Effector CD8-positive, alpha-beta T cell (primary cell): ENCODE measurements around the gene UBN1.

Experiments used
- DNase-seq: peaks from one replicate; lab custom pipeline; 2025; lab: John Stamatoyannopoulos, UW

UBN1 gene

GRCh38 chr16:4825196-4825595, 22.1 kb upstream of the UBN1 start:
- no peak for DNase-seq

DNA sequence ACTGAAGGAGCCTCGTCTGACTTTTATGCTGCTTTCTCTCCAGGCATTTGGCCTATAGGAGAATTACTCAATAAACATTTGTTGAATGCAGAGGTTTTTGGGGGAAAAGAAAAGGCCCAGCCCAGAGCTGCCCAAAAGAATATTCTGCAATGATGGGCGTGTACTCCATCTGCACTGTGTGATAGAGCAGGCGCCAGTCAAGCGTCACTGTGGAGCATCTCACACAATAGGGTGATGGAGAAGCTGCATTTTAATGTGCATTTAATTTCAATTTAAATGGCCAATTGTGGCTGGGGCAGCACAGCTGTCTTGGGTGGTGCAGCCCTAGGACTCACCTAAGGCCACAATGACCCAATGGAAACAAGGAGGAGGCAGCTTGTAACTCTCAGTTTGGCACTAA, 20.8 kb upstream of the UBN1 start:
- DNase-seq = no peak

DNA sequence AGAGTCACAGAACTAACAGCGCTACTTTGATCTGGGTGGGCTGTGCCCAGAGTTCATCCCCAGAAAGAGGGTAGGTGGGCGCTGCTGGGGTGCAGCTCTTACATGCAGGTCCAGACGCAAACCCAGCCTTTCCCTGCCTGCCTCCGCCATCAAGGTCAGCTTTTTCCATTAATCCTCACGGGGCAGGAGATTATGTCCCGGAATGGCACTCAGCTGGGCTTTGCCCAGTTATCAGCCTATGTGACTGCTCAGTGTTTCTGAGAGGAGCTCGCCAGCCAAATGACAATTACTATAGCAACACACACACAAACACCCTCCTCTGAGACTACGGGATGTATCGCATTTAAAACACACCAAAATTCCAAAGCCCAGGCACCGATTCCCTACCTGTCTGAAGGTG, 20.3 kb upstream of the UBN1 start:
- no peak for DNase-seq

- no peak for DNase-seq
These were observed 18.5 kb upstream of the UBN1 start for GRCh38 chr16:4828567-4829321.

GRCh38 chr16:4830408-4830807, 16.9 kb upstream of the UBN1 start:
- DNase-seq = no peak

DNA sequence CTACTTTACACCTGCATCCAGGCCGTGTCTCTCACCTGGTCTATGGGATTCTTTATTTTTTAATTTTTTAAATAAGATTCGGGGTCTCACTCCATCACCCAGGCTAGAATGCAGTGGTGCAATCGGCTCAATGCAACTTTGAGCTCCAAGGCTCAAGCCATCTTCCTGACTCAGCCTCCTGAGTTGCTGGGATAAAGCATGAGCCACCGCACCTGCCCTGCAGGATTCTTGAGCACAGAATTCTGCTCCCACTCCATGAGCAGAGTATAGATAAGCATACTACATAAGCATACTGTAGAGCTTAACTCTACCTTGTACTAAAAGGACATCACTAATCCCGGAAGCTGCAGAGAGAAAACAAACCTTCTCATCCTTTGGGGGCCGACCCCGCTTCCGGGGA, 15.7 kb upstream of the UBN1 start:
- no peak for DNase-seq

DNA sequence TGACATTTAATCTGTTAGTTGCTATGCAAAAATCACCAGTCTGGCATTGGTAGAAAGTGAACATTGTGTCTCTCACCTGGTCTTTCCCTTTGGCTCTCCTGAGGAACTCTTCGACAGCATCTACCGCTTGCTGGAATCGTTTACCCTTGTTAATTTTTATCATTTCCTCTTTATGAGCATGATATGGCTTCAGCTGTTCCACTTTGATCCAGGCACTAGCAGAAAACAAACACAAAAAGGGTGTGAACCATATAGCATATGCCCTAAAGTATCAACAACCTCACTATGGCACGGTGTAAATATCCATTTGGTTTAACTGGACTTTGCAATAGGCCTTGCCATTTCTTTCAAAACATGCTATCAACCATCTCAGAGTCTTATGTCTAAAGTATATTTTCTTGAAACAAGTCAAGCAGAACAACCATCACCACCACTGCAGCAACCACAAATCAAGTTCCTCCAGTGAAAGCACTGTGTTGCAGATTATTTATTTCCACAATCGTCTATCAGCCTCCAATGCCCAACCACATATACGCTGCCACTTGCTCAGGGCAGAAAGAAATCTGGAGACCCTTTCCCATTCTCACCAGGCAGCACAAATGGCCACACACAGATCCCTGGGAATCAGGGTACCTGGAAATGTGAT, 14.5 kb upstream of the UBN1 start:
- no peak for DNase-seq

DNA sequence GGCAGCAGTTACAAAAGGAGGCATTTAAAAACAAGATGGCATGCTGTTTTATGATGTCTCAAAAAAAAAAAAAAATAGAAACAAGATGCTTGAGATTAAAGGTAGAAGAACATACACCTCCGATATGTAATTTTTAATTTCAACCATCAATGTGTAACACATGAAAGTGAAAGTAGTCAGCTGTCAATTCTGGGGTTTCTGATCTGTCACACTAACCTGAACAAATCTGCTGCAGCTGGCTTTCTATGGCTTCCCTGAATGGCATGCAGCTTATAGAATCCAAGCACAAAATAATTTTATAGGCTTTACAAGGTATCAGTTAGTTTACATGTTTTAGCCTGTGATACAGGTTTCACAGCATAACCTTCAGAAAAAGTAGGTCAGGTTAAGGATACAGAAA, 13.7 kb upstream of the UBN1 start:
- no peak for DNase-seq

GRCh38 chr16:4836727-4837126, 10.6 kb upstream of the UBN1 start:
- no peak for DNase-seq

DNA sequence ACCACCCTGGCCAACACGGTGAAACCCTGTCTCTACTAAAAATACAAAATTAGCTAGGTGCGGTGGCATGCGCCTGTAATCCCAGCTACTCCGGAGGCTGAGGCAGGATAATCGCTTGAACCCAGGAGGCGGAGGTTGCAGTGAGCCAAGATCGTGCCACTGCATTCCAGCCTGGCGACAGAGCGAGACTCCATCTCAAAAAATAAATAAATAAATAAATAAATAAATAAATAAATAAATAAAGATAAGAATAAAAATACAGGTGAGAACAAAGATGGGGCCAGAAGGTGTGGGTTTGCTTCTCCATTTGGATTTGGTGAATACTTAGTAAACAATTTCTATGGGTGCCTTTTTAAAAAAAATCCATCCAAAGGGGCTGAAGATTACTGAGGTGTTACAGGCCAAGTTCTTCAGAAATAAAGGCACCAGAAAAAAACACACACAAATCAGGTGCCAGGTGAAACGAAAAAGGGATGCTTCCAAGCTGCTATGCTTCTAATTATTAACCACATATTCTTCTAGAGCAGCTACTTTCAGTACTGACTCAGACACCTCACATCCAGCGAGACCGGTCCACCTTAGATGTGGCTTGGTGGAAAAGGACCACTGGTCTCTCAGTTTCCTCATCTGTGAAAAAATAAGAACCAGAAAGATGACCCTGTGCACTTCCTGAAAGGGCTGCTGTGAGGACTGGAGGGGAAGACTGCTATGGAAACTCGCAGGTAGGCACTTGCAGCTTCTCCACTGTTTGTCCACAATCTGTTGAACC, 9.4 kb upstream of the UBN1 start:
- DNase-seq = no peak

DNA sequence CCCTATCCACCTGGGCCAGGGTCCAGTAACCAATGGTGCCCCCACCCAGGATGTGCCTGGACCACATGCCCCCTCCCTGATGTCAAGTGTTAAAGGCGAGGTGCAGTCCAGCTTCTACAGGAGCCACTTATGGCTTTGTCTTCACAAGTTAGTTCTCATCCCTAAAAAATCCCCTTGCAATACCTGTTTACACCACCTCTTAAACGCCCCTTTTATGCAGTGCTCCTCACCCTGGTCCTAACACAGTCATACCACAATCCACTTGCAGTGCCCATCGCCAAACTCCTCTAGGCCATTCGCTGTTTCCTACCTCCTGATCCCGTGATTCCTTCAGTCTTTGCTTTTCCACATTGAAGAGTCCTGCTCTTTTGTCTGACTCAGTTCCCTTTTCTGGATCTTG, 7.3 kb upstream of the UBN1 start:
- DNase-seq = no peak

DNA sequence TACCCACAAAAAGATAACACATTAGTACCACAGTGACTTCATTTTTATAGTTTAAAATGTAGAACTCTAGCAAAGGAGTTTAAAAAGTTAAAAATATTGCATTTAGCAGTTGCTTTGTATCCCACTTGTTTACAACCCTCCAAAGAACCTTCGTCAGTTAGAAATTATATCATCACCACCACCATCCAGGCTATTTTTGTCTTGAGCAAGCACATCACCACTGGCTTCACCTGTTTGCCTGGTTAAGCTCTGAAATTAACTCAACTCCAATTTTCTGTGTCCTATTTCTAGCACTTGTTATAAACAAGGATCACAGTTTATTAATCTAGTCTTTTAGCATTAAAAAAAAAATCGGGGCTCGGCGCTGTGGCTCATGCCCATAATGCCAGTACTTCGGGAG, 6.3 kb upstream of the UBN1 start:
- DNase-seq = no peak

GRCh38 chr16:4846503-4846900, 779 bp upstream of the UBN1 start:
- DNase-seq = no peak

GRCh38 chr16:4847774-4848587, 700 bp downstream of the UBN1 start:
- peak; percentile 14 for DNase-seq

- no peak for DNase-seq
These were observed 2.9 kb downstream of the UBN1 start for GRCh38 chr16:4850211-4850610.

DNA sequence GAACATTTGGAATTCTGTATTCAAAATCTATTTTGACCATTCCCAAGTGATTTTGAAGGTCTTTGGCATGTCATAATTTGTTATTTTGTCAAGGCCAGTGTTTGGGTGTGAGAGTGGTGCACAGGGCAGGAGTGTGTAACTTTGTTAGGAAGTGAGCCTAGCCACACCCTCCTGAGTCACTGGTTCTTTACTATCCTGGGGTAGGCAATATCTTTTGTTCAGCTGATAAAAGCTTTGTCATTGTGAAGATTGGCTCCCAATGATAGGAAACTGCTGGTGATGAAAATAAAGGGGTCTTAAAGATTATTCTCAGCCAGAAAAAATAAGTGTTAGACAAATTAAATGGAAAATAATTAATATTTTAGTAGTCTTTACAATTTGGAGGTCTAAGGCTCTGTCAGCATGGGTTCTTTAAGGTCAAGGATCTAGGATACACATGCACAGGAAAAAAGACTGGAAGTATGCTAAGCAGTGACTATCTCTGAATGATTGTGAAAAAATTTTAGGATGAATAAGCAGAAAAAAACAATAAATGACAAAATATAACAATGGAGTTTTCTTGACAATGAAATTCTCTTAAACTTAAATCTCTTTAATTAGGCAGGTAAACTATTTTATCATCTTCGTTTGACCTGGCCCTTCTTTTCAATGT, 5.1 kb downstream of the UBN1 start:
- no peak for DNase-seq

DNA sequence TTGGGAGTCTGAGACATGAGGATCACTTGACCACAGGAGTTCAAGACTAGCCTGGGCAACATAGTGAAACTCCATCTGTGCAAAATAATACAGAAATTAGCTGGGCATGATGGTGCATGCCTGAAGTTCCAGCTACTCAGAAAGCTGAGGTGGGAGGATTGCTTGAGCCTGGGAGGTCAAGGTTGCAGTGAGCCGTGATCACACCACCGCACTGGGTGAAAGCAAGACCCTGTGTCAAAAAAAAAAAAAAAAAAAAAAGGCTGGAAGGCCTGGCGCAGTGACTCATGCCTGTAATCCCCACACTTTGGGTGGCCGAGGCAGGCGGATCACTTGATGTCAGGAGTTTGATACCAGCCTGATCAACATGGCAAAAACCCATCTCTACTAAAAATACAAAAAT, 8.1 kb downstream of the UBN1 start:
- DNase-seq = no peak

DNA sequence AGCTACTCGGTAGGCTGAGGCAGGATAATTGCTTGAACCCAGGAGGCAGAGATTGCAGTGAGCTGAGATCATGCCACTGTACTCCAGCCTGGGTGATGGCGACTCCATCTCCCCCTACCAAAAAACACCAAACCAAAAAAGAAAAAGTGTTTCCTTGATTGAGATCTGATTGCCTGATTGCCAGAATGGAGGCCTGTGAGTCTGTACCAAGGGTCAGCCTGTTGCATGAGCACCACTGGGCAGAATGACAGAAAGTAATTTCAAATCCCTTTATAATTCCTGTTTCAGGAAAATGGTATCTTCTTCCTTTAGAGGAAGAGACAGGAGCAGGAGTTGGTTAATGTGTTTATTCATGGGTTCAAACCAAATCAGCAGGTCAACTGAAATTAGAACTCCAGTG, 8.5 kb downstream of the UBN1 start:
- DNase-seq = no peak

DNA sequence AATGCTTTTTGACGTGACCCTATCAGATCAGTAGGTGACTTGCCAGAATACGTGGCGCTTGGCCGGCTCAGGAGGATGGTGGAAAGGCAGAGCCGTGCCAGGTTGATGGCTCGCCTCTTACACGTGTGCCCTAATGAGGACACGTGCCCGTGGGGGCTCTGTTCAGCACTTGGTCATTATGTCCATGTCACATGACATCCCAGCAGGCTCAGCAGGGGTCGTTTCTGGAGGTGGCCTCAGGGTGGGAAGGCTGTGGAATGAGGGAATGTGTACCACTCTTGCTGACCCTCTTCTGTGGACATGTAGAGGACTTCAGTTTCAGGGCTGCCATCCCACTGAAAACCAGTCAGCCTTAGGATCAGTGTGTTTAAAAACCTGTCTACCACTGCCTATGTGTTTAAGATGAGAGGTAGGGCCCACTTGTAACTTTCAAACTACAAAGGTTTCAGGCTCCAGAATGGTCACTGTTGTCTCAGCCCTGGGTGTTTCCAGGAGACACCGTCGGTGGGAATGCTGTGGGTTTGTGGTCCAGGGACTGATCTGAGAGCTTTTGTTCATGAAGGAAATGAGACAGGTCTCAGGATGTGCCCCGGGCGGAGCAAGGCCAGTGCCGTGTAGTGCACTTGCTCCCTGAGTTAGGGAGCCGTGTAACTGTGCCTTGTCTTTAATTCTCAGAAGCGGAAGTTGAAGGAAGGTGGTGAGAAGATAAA, 12.1 kb downstream of the UBN1 start:
- no peak for DNase-seq

DNA sequence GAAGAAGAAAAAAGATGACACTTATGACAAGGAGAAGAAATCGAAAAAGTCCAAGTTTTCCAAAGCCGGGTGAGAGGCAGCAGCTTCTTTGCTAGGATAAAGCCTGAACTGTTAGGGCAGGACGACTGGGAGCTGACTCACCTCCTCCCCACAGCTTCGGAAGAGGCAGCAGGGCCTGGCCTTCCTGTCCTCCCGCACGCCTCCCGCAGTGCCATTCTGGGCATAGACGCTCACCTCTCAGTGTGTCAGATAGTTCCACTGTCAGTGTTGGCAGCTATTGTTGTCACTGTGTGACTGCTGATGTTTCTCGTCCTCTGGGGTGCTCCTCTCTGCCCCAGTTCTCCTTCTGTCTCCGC, 12.6 kb downstream of the UBN1 start:
- DNase-seq = no peak

- DNase-seq = no peak
These were observed 13.6 kb downstream of the UBN1 start for GRCh38 chr16:4860727-4861342.
